ENCODE data around the gene MCTP2. TPM values are rescaled to one million over a fixed set of nuclear protein-coding genes. Genes with fewer than 3 reads are reported as not detected.

The MCTP2 gene
- total and polyA plus RNA-seq, 2 of the 13 experiments (the other 11 are each of a cell fraction or from before 2014, with no cell fraction given) = 5.1 to 8.6 TPM

DNA sequence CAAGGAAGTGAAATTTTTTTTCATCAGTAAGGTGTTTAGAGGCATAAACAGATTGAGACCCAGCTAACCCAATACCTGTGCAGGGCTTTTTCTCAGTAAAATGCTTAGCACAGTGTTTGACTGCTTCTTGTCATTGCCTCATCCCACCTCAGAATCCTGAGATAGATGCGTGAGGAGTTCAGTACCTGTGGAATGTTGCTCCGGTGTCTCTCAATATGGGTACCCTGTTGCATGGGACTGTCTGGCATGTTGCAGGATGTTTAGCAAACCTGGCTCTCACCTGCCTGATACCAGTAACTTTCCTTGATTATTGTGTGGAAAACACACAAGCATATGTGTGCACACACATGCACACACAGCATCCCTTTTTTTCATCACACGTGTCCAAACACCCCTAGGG is 128.4 kb downstream of the MCTP2 start:
- Histone ChIP-seq H4K20me1 (ENCODE audit: insufficient read depth, low read length) (no peaks in the 10 kb centered on the region), H3K79me2 (ENCODE audit: insufficient read depth, low read length) (no peaks in the 10 kb centered on the region), H3K36me3 (replicated peaks in 1 of 2; ENCODE audit: control insufficient read depth in 1 of 2, insufficient read depth in 2 of 2, low read length in 2 of 2) (no peaks in the 10 kb centered on the region), H2AFZ (ENCODE audit: low read length) (no peak overlapping the region), H3K4me2 (ENCODE audit: low read depth, low read length) (no peak overlapping the region), H3K27ac (ENCODE audit: extremely low read length, insufficient read depth, low read length) (no peak overlapping the region), H3K4me3 (replicated peaks in 1 of 3; ENCODE audit: insufficient read depth in 1 of 3, low read depth in 2 of 3, low read length in 3 of 3) (no peak overlapping the region), H3K27me3 (ENCODE audit: control insufficient read depth in 1 of 2, insufficient read depth in 2 of 2, low read length in 2 of 2) (no peaks in the 10 kb centered on the region), H3K9me3 (ENCODE audit: low read length) (no peaks in the 10 kb centered on the region), H3K4me1 (ENCODE audit: insufficient read depth, low read length) (0 out of 2 replicates have a peak, but pooled peaks cover 10% of the 10 kb centered on the region), H3K9ac (ENCODE audit: insufficient read depth, low read depth, low read length) (no peak overlapping the region)
- BruUV-seq (replicated peaks) = no TSS peak
- FAIRE-seq (no peak), DNase-seq (ENCODE audit: low spot score) (no peak), ATAC-seq (no peak)
- ChIA-PET CTCF (ENCODE audit: low intra/inter-chr PET ratio, low total read pairs) (no interaction called here), POLR2A (no interaction called here)
- intact Hi-C loops (cut with micrococcal nuclease; ENCODE audit: unreplicated experiment) = no loop called here
- in situ Hi-C loops (cut with HindIII; ENCODE audit: extremely low pct_ligation_motif_present, low pct_unique_long_range_greater_than_20kb) = no loop called here
- TF ChIP-seq ZNF432 (CRISPR knock-in tag; IDR thresholded peaks at IDR 0.05; ENCODE audit: borderline replicate concordance) (no peak), BORCS8-MEF2B (CRISPR knock-in tag; IDR thresholded peaks at IDR 0.05) (no peak), U2AF2 (IDR thresholded peaks at IDR 0.05; ENCODE audit: low read depth, low read length) (no peak), THAP11 (CRISPR knock-in tag; IDR thresholded peaks at IDR 0.05) (no peak)
- TF ChIP-seq, protein P1, sequence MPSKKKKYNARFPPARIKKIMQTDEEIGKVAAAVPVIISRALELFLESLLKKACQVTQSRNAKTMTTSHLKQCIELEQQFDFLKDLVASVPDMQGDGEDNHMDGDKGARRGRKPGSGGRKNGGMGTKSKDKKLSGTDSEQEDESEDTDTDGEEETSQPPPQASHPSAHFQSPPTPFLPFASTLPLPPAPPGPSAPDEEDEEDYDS (CRISPR knock-in tag; IDR thresholded peaks at IDR 0.05) = no peak
- TF ChIP-seq, protein P2, sequence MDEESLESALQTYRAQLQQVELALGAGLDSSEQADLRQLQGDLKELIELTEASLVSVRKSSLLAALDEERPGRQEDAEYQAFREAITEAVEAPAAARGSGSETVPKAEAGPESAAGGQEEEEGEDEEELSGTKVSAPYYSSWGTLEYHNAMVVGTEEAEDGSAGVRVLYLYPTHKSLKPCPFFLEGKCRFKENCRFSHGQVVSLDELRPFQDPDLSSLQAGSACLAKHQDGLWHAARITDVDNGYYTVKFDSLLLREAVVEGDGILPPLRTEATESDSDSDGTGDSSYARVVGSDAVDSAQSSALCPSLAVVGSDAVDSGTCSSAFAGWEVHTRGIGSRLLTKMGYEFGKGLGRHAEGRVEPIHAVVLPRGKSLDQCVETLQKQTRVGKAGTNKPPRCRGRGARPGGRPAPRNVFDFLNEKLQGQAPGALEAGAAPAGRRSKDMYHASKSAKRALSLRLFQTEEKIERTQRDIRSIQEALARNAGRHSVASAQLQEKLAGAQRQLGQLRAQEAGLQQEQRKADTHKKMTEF (CRISPR knock-in tag; IDR thresholded peaks at IDR 0.05) = no peak
- TF ChIP-seq, protein P3, sequence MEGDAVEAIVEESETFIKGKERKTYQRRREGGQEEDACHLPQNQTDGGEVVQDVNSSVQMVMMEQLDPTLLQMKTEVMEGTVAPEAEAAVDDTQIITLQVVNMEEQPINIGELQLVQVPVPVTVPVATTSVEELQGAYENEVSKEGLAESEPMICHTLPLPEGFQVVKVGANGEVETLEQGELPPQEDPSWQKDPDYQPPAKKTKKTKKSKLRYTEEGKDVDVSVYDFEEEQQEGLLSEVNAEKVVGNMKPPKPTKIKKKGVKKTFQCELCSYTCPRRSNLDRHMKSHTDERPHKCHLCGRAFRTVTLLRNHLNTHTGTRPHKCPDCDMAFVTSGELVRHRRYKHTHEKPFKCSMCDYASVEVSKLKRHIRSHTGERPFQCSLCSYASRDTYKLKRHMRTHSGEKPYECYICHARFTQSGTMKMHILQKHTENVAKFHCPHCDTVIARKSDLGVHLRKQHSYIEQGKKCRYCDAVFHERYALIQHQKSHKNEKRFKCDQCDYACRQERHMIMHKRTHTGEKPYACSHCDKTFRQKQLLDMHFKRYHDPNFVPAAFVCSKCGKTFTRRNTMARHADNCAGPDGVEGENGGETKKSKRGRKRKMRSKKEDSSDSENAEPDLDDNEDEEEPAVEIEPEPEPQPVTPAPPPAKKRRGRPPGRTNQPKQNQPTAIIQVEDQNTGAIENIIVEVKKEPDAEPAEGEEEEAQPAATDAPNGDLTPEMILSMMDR (CRISPR knock-in tag; IDR thresholded peaks at IDR 0.05) = no peak
- TF ChIP-seq, protein P4, sequence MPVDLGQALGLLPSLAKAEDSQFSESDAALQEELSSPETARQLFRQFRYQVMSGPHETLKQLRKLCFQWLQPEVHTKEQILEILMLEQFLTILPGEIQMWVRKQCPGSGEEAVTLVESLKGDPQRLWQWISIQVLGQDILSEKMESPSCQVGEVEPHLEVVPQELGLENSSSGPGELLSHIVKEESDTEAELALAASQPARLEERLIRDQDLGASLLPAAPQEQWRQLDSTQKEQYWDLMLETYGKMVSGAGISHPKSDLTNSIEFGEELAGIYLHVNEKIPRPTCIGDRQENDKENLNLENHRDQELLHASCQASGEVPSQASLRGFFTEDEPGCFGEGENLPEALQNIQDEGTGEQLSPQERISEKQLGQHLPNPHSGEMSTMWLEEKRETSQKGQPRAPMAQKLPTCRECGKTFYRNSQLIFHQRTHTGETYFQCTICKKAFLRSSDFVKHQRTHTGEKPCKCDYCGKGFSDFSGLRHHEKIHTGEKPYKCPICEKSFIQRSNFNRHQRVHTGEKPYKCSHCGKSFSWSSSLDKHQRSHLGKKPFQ (CRISPR knock-in tag; IDR thresholded peaks at IDR 0.05; ENCODE audit: insufficient replicate concordance) = no peak
- 58% methylated on average over 3 of the region's 3 CpGs for WGBS (ENCODE audit: low lambda C conversion rate)

All from HepG2 (cell line).